ENCODE measurements around the gene DCX. TPM values are rescaled to one million over a fixed set of nuclear protein-coding genes. Genes with fewer than 3 reads are reported as not detected.

DCX gene
- total and polyA plus RNA-seq, 2 of the 13 experiments (the other 11 are each of a cell fraction or from before 2014, with no cell fraction given) = not detected

- ChIA-PET POLR2A (no interaction called here), CTCF (ENCODE audit: low intra/inter-chr PET ratio, low total read pairs) (no interaction called here)
- 2% methylated on average over 6 of the region's 8 CpGs for WGBS (ENCODE audit: low lambda C conversion rate)
- H3K4me1 ChIP-seq (ENCODE audit: insufficient read depth, low read length) = peaks cover 16% of the 10 kb centered on the region
- ATAC-seq (peak; percentile 85), FAIRE-seq (peak; percentile 95), DNase-seq (ENCODE audit: low spot score) (peak; percentile 33)
- BruUV-seq (replicated peaks) = no TSS peak
- intact Hi-C loops (cut with micrococcal nuclease; ENCODE audit: unreplicated experiment) (no loop called here), in situ Hi-C loops (cut with HindIII; ENCODE audit: extremely low pct_ligation_motif_present, low pct_unique_long_range_greater_than_20kb) (no loop called here)
- H3K27ac ChIP-seq (ENCODE audit: extremely low read length, insufficient read depth, low read length) = no peak overlapping the region
- no peak overlapping the region for H3K9ac ChIP-seq (ENCODE audit: insufficient read depth, low read depth, low read length)
- H3K27me3 ChIP-seq (ENCODE audit: control insufficient read depth in 1 of 2, insufficient read depth in 2 of 2, low read length in 2 of 2) = no peaks in the 10 kb centered on the region
- H3K4me2 ChIP-seq (ENCODE audit: low read depth, low read length) = peak overlapping the region; percentile 51
- no peak overlapping the region for H2AFZ ChIP-seq (ENCODE audit: low read length)
- H3K36me3 ChIP-seq (replicated peaks in 1 of 2; ENCODE audit: control insufficient read depth in 1 of 2, insufficient read depth in 2 of 2, low read length in 2 of 2) = no peaks in the 10 kb centered on the region
- H4K20me1 ChIP-seq (ENCODE audit: insufficient read depth, low read length) = no peaks in the 10 kb centered on the region
- H3K9me3 ChIP-seq (ENCODE audit: low read length) = no peaks in the 10 kb centered on the region
- H3K4me3 ChIP-seq (replicated peaks in 1 of 3; ENCODE audit: insufficient read depth in 1 of 3, low read depth in 2 of 3, low read length in 3 of 3) = no peak overlapping the region
- no peaks in the 10 kb centered on the region for H3K79me2 ChIP-seq (ENCODE audit: insufficient read depth, low read length)
- TF ChIP-seq LCORL (IDR thresholded peaks at IDR 0.05) = no peak
- peak; percentile 20; the same call in 1 of the 2 replicates for TF ChIP-seq LCORL (CRISPR knock-in tag; IDR thresholded peaks at IDR 0.05)
- TF ChIP-seq ZNF607 (CRISPR knock-in tag; IDR thresholded peaks at IDR 0.05; ENCODE audit: borderline replicate concordance) = no peak
- TF ChIP-seq PAXIP1 (CRISPR knock-in tag; conservative IDR thresholded peaks at IDR 0.05) = peak; percentile 58
- TF ChIP-seq HNF1A (IDR thresholded peaks at IDR 0.05; ENCODE audit: low read depth) = peak; percentile 69
- TF ChIP-seq HNF1A (CRISPR knock-in tag; IDR thresholded peaks at IDR 0.05; ENCODE audit: borderline replicate concordance) = peak; percentile 64; the same call in 1 of the 2 replicates
- TF ChIP-seq ARID5B (CRISPR knock-in tag; IDR thresholded peaks at IDR 0.05) = peak; percentile 38; the same call in 1 of the 2 replicates
- TF ChIP-seq ZNF264 (CRISPR knock-in tag; IDR thresholded peaks at IDR 0.05) = no peak
- no peak for TF ChIP-seq SOX13 (IDR thresholded peaks at IDR 0.05)
- TF ChIP-seq SOX13 (CRISPR knock-in tag; conservative IDR thresholded peaks at IDR 0.05 in 1 of 2, IDR thresholded peaks at IDR 0.05 in 1 of 2) = peak in 1 of 2 experiments; percentile 13; a peak in 1 of 4 replicates
- peak; percentile 30; the same call in 1 of the 2 replicates for TF ChIP-seq TBX2 (CRISPR knock-in tag; IDR thresholded peaks at IDR 0.05; ENCODE audit: borderline replicate concordance)
- TF ChIP-seq GATAD2A (CRISPR knock-in tag; IDR thresholded peaks at IDR 0.05) = peak; percentile 57; the same call in 1 of the 2 replicates
- no peak for TF ChIP-seq ZNF678 (CRISPR knock-in tag; IDR thresholded peaks at IDR 0.05)
Observed at GRCh38 chrX:111284631-111285293, 127.2 kb downstream of the DCX start.

Measured in HepG2 (cell line).